GM10266 (cell line): Measurements from ENCODE around the gene RIPK1.
"Not testable (repeated sequence)": the region's sequence is repeated elsewhere in the genome, so short reads cannot be mapped to it uniquely, and the experiment has no call there.

Experiments used
- DNase-seq: peaks from one replicate; pipeline ENCODE4 v3.0.0; 2012; ENCODE audit errors: extremely low spot score
- TF ChIP-seq, protein P1 (sequence below): IDR thresholded peaks from 2 replicates; pipeline ENCODE4 v1.5.1; 2012; ENCODE audit warnings: mild to moderate bottlenecking, low read depth; ENCODE audit not compliant: control insufficient read depth, insufficient read depth; ENCODE audit errors: missing control alignments

RIPK1 gene

DNA sequence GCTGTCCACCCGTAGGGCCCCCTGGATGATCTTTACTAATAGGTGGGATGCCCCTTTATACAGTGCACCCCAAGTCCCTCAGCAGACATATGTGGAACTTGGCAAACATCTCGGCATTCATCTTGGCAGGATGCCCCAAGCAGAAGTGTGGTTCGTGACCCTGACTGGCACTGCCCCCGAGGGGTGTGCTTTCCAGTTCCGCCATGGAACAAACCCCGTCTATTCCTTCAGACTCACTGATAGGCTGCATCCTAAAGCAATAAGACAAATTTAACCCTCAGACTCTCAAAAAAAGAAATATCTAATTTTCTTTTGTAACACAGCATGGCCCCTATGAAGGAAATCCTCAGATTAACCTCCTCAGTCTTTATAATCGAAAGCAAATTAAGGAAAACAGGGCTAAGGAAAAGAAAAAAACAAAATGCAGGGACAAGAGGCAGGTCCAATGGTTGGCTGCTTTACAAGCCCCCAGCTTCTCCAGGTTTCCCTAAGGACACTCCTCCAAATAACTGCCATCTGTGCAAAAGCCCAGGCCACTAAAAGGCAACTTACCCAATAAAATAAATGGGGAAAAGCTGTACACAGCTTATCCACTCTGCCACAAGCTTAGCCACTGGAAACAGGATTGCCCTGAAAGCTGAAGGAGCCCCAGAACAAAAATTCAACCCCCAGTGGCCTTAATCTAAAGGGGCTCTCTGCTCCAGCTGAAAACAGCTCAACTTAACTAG, 30.5 kb upstream of the RIPK1 start:
- DNase-seq: no peak
- TF ChIP-seq, protein P1, sequence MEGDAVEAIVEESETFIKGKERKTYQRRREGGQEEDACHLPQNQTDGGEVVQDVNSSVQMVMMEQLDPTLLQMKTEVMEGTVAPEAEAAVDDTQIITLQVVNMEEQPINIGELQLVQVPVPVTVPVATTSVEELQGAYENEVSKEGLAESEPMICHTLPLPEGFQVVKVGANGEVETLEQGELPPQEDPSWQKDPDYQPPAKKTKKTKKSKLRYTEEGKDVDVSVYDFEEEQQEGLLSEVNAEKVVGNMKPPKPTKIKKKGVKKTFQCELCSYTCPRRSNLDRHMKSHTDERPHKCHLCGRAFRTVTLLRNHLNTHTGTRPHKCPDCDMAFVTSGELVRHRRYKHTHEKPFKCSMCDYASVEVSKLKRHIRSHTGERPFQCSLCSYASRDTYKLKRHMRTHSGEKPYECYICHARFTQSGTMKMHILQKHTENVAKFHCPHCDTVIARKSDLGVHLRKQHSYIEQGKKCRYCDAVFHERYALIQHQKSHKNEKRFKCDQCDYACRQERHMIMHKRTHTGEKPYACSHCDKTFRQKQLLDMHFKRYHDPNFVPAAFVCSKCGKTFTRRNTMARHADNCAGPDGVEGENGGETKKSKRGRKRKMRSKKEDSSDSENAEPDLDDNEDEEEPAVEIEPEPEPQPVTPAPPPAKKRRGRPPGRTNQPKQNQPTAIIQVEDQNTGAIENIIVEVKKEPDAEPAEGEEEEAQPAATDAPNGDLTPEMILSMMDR: no peak

- TF ChIP-seq, protein P1: no peak
- no peak for DNase-seq
Measured at GRCh38 chr6:3039384-3039783, 28.9 kb upstream of the RIPK1 start.

DNA sequence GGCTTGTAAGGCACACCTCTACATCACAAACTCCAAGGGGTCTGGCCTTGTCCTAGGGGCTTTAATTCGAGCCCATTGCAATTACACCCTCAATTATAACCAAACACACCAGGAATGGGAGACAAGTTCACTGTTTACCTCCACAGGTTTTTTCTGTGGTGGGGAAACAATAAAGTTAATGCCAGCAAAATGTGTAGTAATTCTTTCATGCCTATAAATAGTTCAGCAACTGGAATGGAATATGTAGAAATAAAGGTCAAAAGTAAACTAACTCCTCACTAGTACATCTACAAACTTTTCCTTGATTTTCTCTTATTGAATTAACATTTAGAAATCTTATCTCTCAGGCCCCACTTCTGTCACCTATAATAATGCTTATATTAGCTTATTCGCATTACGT, 27.1 kb upstream of the RIPK1 start:
- DNase-seq: no peak
- TF ChIP-seq, protein P1: no peak

DNA sequence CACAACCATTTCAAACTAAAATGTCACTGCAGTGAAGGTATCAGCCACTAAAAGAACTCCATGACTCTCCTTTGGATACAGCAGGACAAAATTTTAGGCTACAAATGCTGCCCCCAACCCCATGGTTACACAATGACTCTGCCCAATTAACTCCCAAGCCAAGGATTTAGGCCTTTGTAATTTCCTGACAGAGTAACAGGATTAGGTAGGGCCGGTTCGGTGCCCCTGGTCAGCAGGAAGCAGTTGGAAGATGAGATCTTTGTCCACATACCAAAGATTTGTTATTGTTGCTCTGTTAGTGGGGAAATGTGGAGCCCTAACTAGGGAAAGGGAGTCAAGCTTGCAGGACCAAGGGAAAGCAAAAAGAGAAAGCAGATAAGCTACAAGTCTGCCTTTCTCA, 26.7 kb upstream of the RIPK1 start:
- TF ChIP-seq, protein P1: no peak
- no peak for DNase-seq

DNA sequence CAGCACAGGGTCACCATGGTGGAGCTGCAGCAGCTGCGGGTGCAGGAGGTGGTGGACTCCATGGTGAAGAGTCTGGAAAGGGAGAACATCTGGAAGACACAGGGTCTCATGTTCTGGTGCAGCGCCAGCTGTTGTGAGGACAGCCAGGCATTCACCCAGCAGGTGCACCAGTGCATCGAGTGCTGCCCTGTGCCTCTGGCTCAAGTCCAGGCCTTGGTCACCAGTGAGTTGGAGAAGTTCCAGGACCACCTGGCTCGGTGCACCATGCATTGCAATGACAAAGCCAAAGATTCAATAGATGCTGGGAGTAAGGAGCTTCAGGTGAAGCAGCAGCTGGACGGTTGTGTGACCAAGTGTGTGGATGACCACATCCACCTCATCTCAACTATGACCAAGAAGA, 22.9 kb upstream of the RIPK1 start:
- TF ChIP-seq, protein P1: no peak
- DNase-seq: no peak

- DNase-seq: no peak
- TF ChIP-seq, protein P1: no peak
Measured at GRCh38 chr6:3045777-3046176, 22.5 kb upstream of the RIPK1 start.

GRCh38 chr6:3046295-3046694, 22.0 kb upstream of the RIPK1 start:
- TF ChIP-seq, protein P1: no peak
- DNase-seq: no peak

GRCh38 chr6:3048009-3048408, 20.3 kb upstream of the RIPK1 start:
- DNase-seq: not testable (repeated sequence)
